GM18526 (cell line): ENCODE measurements around the gene STARD13.

Experiments
- POLR2A ChIP-seq: IDR thresholded peaks from 3 replicates; pipeline ENCODE4 v1.6.1; 2011; ENCODE audit not compliant: insufficient read length; ENCODE audit errors: extremely low read depth

STARD13 gene

GRCh38 chr13:33123066-33123859, 162.3 kb downstream of the STARD13 start:
- no peak for TF ChIP-seq POLR2A

DNA sequence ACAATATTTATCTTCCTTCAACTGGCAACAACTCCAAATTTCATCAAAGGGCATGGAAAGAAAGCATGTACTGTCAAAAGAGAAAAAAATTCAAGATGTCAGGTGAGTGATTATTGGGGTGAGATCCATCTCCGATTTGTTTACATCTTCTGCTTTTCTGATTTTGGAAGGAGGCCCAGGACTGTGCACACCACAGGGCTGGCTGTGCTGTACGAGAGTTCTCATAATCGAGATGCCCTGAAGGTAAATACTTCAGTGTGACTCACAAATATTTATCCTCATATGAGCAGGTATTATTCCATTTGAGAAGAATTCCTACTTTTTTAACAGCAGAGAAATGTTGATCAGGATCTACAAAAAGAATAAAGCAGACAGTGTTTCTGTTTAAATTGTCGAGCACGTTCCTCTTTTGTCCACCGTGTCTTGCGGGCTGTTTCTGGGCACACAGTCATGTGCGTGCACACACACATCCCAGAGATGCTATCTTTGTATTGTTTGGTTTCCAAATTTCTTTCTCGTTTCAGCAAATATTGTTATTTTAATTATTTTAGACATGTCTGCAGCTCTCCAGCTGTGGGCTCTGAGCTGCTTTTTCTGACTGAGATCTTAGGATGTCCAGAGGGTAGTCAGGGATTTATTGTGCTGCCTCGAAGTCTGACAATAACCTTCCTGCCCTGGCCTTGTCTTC, 165.6 kb downstream of the STARD13 start:
- no peak for TF ChIP-seq POLR2A

- TF ChIP-seq POLR2A, result no peak
Measured at GRCh38 chr13:33119022-33119781, 166.4 kb downstream of the STARD13 start.

DNA sequence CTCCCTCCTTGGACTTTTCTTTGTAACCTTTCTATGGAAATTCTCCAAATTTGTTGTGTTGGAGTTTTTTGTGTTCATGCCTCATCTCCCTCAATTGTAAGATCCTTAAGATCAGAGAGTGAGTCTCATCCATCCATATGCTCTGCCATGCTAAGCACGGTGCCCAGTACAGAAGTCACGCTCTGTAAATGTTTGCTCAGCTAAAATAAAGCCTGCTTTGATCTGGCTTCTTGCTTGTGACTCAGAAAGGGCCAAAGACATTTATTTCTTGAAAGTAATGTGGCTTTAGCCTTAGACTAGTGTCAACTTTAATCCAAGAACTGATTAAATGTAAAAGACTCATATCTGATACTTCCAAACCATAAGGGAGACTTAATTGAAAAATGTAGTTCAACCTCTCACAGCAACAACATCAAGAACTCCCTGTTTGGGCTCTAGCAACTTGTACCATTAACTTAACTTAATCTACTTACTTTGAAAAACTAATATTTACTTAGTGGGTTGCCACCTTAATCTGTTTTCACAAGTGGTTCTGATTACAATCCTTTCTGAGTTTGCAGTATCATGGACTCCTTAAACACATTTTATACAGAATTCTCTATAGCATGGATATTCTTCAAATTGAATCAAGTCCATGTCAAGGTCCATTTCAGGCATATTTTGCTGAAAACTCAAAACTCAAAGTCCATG, 169.1 kb downstream of the STARD13 start:
- no peak for TF ChIP-seq POLR2A

DNA sequence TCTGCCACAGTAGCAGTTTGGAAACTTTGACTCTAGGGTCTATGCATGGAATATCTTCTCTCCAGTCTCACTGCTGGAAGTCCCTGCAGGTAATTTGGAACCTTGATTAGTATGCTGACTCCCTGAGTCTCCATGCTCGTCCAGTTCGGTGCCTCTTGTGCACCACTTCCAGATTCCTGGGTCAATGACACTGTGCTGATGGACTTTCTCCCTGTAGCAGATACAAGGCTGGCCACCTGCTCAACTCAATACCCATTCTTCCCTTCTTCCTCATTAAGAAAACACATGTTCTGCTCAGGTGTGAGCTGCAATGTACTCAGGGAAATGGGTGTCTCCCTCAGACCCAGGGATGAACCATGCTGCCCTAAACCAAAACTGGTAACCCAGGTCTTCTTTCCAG, 170.3 kb downstream of the STARD13 start:
- no peak for TF ChIP-seq POLR2A

DNA sequence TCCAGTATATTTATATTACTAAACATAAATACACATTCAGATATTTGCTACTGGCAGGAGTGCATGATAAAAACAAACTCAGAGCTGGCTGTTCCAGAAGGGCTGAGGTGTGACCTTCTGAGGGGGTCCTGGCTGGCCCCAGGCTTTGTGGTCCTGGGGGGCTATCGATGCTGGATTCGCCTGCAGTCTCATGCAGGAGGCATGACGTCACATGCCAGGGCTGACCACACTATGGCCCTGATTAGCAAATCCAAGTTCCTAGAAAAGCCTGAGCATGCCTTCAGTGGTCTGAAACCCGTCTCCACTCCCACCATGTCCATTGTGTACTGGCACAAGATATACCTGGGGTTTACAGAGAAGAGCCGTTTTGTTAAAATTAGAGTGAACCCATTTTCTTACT, 171.4 kb downstream of the STARD13 start:
- no peak for TF ChIP-seq POLR2A

DNA sequence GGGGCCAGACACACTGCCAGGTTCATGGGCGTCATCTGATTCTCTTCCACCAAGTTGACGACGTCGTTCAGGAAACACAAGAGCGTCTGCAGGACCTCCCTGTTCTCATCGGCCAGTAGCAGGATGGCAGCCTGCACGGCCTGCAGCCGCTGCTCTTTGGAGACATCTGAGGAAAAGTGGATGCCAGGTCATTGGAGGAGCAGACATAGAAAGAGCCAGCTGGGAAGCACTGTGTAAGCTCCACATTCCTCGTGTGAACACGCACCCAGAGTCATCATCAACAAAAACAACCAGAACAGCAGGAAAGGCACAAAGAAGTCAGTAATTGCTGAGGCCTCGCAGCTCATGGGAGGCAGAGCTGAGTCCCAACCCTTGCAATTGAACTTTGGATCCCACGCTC, 172.8 kb downstream of the STARD13 start:
- no peak for TF ChIP-seq POLR2A

GRCh38 chr13:33111414-33112110, 174.0 kb downstream of the STARD13 start:
- no peak for TF ChIP-seq POLR2A

GRCh38 chr13:33110713-33111413, 174.7 kb downstream of the STARD13 start:
- TF ChIP-seq POLR2A, result no peak

DNA sequence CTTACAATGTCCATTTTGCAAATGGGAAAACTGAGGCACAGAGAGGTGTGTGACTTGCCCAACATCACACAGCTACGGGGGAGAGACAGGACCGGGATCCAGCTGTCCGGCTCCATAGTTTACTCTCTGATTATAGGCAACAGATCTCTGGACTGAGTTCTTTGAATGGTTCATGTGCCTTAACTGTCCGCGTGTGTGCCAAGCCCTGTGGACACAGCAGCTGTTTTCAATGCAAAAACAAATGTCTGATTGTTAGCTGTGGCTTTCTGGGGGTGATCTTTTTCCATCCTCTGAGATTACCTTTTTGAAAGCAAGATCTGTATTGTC, 175.2 kb downstream of the STARD13 start:
- no peak for TF ChIP-seq POLR2A

DNA sequence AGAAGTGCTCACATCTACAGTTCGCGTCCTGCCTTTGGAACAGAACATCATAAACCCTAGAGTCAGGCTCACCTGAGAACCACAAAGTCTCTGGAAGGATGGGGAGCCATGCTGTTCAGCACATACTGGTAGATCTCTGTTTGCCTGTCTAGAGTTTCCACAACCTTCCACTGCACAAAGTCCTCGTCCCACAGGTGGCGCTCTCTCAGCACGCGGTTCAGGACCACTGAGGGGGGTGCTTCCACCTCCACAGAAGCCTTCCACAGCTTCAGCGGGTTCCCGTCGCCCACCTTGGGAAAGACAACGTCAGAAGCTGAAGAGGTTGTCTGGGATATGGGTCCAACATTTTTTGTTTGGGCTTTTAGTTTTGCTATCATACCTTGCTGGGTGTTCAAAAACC, 175.8 kb downstream of the STARD13 start:
- no peak for TF ChIP-seq POLR2A

- no peak for TF ChIP-seq POLR2A
Measured at GRCh38 chr13:33109271-33109697, 176.3 kb downstream of the STARD13 start.

GRCh38 chr13:33108620-33109019, 176.9 kb downstream of the STARD13 start:
- TF ChIP-seq POLR2A, result no peak

GRCh38 chr13:33107361-33107760, 178.2 kb downstream of the STARD13 start:
- TF ChIP-seq POLR2A, result no peak
